IMR-90 (cell line): ENCODE results near the gene TNS3.

Source experiments
- BHLHE40 ChIP-seq: fragments of 150-350 bp; IDR thresholded peaks from 2 replicates; pipeline ENCODE4 v1.6.1; 2016; ENCODE audit warnings: mild to moderate bottlenecking, low read depth, low read length
- FOS ChIP-seq: fragments of 150-350 bp; IDR thresholded peaks from 2 replicates; pipeline ENCODE4 v1.6.1; 2016; ENCODE audit warnings: low read depth, low read length
- POLR2A ChIP-seq: IDR thresholded peaks from 2 replicates; pipeline ENCODE4 v1.6.1; 2012; ENCODE audit warnings: mild to moderate bottlenecking, low read depth, low read length
- RCOR1 ChIP-seq: IDR thresholded peaks from 2 replicates; pipeline ENCODE4 v1.6.1; 2012; ENCODE audit warnings: mild to moderate bottlenecking, low read length, improper control_type of control experiment; ENCODE audit not compliant: insufficient replicate concordance
- RFX5 ChIP-seq: IDR thresholded peaks from 2 replicates; pipeline ENCODE4 v1.8.0; 2012; ENCODE audit warnings: low read depth, mild to moderate bottlenecking, low read length, moderate library complexity
- TF ChIP-seq, protein P1 (sequence below): conservative IDR thresholded peaks from 2 replicates; pipeline ENCODE4 v1.5.1; 2012; ENCODE audit warnings: mild to moderate bottlenecking, low read depth, low read length, improper control_type of control experiment

GRCh38 chr7:47299496-47299895 is 282.4 kb downstream of the TNS3 start:
- TF ChIP-seq BHLHE40 (no peak), POLR2A (no peak), FOS (no peak), RCOR1 (no peak), RFX5 (no peak)
- TF ChIP-seq, protein P1, sequence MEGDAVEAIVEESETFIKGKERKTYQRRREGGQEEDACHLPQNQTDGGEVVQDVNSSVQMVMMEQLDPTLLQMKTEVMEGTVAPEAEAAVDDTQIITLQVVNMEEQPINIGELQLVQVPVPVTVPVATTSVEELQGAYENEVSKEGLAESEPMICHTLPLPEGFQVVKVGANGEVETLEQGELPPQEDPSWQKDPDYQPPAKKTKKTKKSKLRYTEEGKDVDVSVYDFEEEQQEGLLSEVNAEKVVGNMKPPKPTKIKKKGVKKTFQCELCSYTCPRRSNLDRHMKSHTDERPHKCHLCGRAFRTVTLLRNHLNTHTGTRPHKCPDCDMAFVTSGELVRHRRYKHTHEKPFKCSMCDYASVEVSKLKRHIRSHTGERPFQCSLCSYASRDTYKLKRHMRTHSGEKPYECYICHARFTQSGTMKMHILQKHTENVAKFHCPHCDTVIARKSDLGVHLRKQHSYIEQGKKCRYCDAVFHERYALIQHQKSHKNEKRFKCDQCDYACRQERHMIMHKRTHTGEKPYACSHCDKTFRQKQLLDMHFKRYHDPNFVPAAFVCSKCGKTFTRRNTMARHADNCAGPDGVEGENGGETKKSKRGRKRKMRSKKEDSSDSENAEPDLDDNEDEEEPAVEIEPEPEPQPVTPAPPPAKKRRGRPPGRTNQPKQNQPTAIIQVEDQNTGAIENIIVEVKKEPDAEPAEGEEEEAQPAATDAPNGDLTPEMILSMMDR, result no peak
